Transverse colon (tissue), 4 donors: Measurements from ENCODE around the gene NUDT4. TPM values are rescaled to one million over a fixed set of nuclear protein-coding genes. Genes with fewer than 3 reads are reported as not detected.

Source experiments
- DNase-seq: peaks from one replicate; pipeline ENCODE4 v3.0.0-alpha.2; 2019
- H3K27ac ChIP-seq, 4 donors: fragments of 200-600 bp; sonication (generic); 2 replicates each; pipeline ENCODE4 v1.5.1; 2016 to 2018; ENCODE audit warnings: inconsistent platforms in 4 of 4
- H3K27me3 ChIP-seq: fragments of 200-600 bp; sonication (generic); 2 replicates; pipeline ENCODE4 v1.5.1; 2017; ENCODE audit warnings: inconsistent platforms
- H3K36me3 ChIP-seq, 4 donors: fragments of 200-600 bp; sonication (generic); 2 replicates each; pipeline ENCODE4 v1.5.1; 2017 to 2019; ENCODE audit warnings: inconsistent platforms in 4 of 4
- H3K4me1 ChIP-seq, 4 donors: fragments of 200-600 bp; sonication (generic); 2 replicates each; pipeline ENCODE4 v1.5.1; 2017 to 2020; ENCODE audit warnings: inconsistent platforms in 4 of 4
- H3K4me3 ChIP-seq, 4 donors: fragments of 200-600 bp; sonication (generic); 1 replicate in 1 of 4; 2 replicates in 3 of 4; pipeline versions ENCODE4 v1.5.1 to v1.6.1; 2017 to 2019; ENCODE audit warnings: inconsistent platforms in 4 of 4
- H3K9me3 ChIP-seq, 2 donors: fragments of 200-600 bp; sonication (generic); 2 replicates each; pipeline ENCODE4 v1.5.1; 2017 to 2019; ENCODE audit warnings: inconsistent platforms in 2 of 2
- CTCF ChIP-seq, 5 experiments: fragments of 200-600 bp in 3 of 5; fragments of 450-650 bp in 2 of 5; sonication (generic) in 3 of 5; IDR thresholded peaks; 1 replicate in 2 of 5; 2 replicates in 3 of 5; pipeline ENCODE4 v1.5.1; 2016 to 2017; ENCODE audit warnings: antibody characterized with exemption in 5 of 5, inconsistent platforms in 3 of 5, mild to moderate bottlenecking in 2 of 5, moderate library complexity in 1 of 5
- EP300 ChIP-seq: sonication (generic); formaldehyde crosslinking; IDR thresholded peaks from one replicate; pipeline ENCODE4 v1.6.1; 2017; ENCODE audit warnings: antibody characterized with exemption, low read depth
- POLR2A ChIP-seq: fragments of 450-650 bp; IDR thresholded peaks from one replicate; pipeline ENCODE4 v1.6.1; 2016; ENCODE audit warnings: antibody characterized with exemption, mild to moderate bottlenecking, moderate library complexity
- POLR2AphosphoS5 ChIP-seq, 3 donors: sonication (generic); formaldehyde crosslinking; IDR thresholded peaks; one replicate each; pipeline ENCODE4 v1.6.1; 2016; ENCODE audit warnings: antibody characterized with exemption in 3 of 3
- WGBS, 2 donors: methylation state at CpG; one replicate each; pipeline ENCODE4 v1.1.5; 2018; ENCODE audit warnings: low coverage in 1 of 2; 5-methylcytosine and 5-hydroxymethylcytosine counted together
- in situ Hi-C, 4 donors: fragments of 200-750 bp; cut with MboI; loops; one replicate each; pipeline versions ENCODE4 v1.15.0 to v1.15.1; 2017; ENCODE audit warnings: low sequenced_read_pairs in 3 of 4, low pct_ligation_motif_present in 1 of 4, low pct_unique_long_range_greater_than_20kb in 1 of 4
- intact Hi-C: fragments of 100-400 bp; cut with DNase I; formaldehyde crosslinking; loops from one replicate; pipeline ENCODE4 v1.15.1; 2023; ENCODE audit warnings: low total_unique reads
- total RNA-seq, 4 donors: library from RNA; depleted of rRNA; stranded (reverse); fragments of >200 nt; gene quantifications; one replicate each; pipeline ENCODE4 v1.1.0, GENCODE V29; 2016

NUDT4 gene
- total RNA-seq, 4 donors from 2014 or later = 65.3 to 111 (median 90.9) TPM

- Histone ChIP-seq H3K27ac (no peak overlapping the region), H3K4me3 (no peak overlapping the region), H3K9me3 (no peaks in the 10 kb centered on the region), H3K27me3 (no peaks in the 10 kb centered on the region), H3K4me1 (no peaks in the 10 kb centered on the region), H3K36me3 (no peaks in the 10 kb centered on the region)
- no peak for TF ChIP-seq POLR2AphosphoS5 (IDR thresholded peaks at IDR 0.05)
- no peak for DNase-seq
- in situ Hi-C loops (no loop called here), intact Hi-C loops (no loop called here)
- 92 to 93% methylated on average over 8 of the region's 8 CpGs for WGBS, 2 donors
Observed at GRCh38 chr12:93356214-93356613, 21.5 kb upstream of the NUDT4 start.

DNA sequence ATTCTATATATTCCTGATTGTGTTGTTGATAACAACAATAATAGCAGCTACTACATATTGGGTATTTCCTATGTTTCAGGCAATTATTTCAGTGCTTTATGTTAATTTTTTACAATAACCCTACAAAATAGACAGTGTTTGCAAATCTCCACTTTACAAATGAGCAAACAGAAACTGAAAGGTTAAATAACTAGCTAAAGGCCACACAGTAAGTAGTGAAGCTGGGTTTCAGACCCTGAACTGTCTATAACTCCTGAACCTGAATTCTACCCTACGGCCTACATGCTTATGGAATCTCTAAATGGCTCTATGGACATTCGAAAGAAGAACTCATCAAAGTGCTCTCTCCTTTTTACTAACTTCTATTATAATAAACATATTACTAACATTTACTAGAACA is 19.7 kb upstream of the NUDT4 start:
- no peak for DNase-seq
- WGBS, 2 donors = 95 to 100% methylated on average over 2 of the region's 2 CpGs
- intact Hi-C loops (no loop called here), in situ Hi-C loops (no loop called here)
- no peaks in the 10 kb centered on the region for H3K36me3 ChIP-seq
- H3K4me3 ChIP-seq = no peak overlapping the region
- TF ChIP-seq POLR2AphosphoS5 (IDR thresholded peaks at IDR 0.05) (no peak), EP300 (no peak), POLR2A (no peak), CTCF (IDR thresholded peaks at IDR 0.05) (no peak)
- H3K4me1 ChIP-seq = no peaks in the 10 kb centered on the region
- H3K27me3 ChIP-seq = no peaks in the 10 kb centered on the region
- H3K9me3 ChIP-seq = no peaks in the 10 kb centered on the region
- H3K27ac ChIP-seq = no peak overlapping the region

DNA sequence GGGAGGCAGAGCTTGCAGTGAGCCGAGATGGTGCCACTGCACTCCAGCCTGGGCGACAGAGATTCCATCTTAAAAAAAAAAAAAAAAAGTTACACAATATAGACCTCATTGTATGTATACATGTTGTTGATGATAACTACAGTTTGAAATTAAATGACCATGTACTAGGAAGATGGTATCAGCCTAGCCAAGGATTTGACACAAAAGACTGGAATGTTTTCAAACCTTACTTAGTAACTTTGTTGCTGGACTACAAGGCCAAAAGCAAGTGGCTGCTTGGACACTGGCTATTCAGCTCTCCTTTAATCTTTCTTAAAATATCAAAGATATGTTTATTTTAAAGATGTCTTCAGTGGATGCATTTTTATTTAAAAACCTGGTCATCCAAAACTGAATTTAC is 18.9 kb upstream of the NUDT4 start:
- intact Hi-C loops (no loop called here), in situ Hi-C loops (no loop called here)
- TF ChIP-seq CTCF (IDR thresholded peaks at IDR 0.05) (no peak), EP300 (no peak), POLR2AphosphoS5 (IDR thresholded peaks at IDR 0.05) (no peak), POLR2A (no peak)
- Histone ChIP-seq H3K27me3 (no peaks in the 10 kb centered on the region), H3K36me3 (no peaks in the 10 kb centered on the region), H3K4me1 (peaks cover 0 to 2% (median 0%) of the 10 kb centered on the region in 4 donors), H3K27ac (no peak overlapping the region), H3K4me3 (no peak overlapping the region), H3K9me3 (no peaks in the 10 kb centered on the region)
- no peak for DNase-seq
- 82 to 96% methylated on average over 2 of the region's 2 CpGs for WGBS, 2 donors

DNA sequence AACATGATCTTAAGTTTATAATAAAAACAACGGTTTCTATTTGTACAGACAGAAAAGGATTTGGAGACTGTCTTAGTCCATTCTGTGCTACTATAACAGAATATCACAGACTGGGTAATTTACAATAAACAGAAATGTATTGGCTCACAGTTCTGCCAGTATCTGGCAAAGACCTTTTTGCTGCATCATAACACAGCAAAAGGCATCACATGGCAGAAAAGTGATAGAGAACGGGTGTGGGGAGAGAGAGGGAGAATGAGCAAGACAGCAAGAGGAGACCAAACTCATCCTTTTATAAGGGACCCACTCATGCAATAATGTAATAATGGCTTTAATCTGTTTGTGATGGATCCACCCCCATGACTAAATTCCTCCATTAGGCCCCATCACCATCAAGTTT is 17.0 kb upstream of the NUDT4 start:
- Histone ChIP-seq H3K27me3 (no peaks in the 10 kb centered on the region), H3K4me3 (no peak overlapping the region), H3K36me3 (no peaks in the 10 kb centered on the region), H3K9me3 (no peaks in the 10 kb centered on the region), H3K4me1 (peaks cover 0 to 3% (median 0%) of the 10 kb centered on the region in 4 donors), H3K27ac (no peak overlapping the region)
- in situ Hi-C loops (no loop called here), intact Hi-C loops (no loop called here)
- TF ChIP-seq EP300 (no peak), POLR2AphosphoS5 (IDR thresholded peaks at IDR 0.05) (no peak), POLR2A (no peak), CTCF (IDR thresholded peaks at IDR 0.05) (no peak)
- 64 to 71% methylated on average over 1 to 2 of the region's 2 CpGs for WGBS, 2 donors
- no peak for DNase-seq
